ENCODE measurements around the gene C14orf180. TPM values are rescaled to one million over a fixed set of nuclear protein-coding genes. Genes with fewer than 3 reads are reported as not detected.

The C14orf180 gene
- total RNA-seq, 4 donors from 2014 or later, result 25.8 to 57.8 (median 35.4) TPM

DNA sequence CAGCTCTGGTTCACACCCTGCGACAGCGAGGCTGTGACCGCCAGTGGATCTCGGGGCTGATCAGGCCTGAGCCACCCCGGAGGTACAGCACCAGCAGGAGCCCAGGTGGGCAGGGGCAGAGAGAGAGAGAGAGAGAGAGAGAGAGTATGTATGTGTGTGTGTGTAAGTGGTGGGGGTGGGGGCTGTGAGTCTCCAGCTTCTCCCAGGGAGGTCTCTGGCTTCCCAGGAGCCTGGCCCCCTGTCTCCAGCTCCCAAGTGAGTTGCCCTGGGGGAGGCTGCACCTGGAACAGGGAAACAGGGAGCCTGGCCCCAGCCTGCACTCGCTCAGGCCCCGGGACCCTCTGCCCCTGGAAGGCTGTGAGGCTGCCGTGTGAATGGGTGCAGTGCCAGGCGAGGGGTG, 2.0 kb downstream of the C14orf180 start:
- no peak for DNase-seq (ENCODE audit: low spot score)
- ATAC-seq (ENCODE audit: low FRiP score), result no peak
- TF ChIP-seq CTCF (IDR thresholded peaks at IDR 0.05), result no peak

DNA sequence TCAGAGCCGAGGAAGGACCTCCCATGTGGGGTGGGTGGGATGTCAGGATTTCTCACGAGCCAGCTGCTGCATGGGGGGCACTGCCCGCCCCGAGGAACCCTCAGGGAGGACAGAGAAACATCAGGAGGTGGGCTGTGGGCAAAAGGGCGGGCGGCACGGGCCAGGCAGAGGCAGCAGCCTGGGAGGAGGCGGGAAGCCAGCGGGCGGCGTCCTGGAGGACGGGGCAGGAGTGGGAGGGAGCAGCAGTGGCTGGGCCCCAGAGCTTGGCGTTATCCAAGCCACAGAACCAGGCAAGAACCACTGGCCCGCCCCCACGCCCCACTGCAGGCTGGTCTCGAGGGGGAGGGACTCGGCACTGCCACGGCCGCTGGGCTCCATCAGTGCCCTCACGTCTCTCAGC, 2.4 kb downstream of the C14orf180 start:
- DNase-seq (ENCODE audit: low spot score) (no peak), ATAC-seq (ENCODE audit: low FRiP score) (no peak)
- no peak for TF ChIP-seq CTCF (IDR thresholded peaks at IDR 0.05)

DNA sequence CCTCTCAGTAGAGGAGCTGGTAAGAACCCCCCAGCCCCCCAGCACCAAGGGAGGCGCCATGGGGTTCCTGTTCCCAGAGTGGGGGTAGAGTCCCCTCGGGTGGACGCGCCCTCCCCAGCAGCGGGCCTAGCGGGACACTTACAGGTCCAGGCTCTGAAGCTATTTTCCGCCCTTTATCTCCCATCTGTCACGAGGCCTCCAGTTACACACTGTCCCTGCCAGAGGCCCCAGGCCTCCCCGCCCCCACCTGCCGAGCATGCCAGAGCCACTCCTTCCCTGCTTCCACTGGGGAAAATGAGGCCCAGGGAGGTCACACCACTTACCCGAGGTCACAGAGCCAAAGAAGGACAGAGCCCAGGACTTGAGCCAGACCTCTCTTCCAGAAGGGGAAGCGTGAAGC, 3.1 kb downstream of the C14orf180 start:
- DNase-seq (ENCODE audit: low spot score), result no peak
- no peak for TF ChIP-seq CTCF (IDR thresholded peaks at IDR 0.05)
- no peak for ATAC-seq (ENCODE audit: low FRiP score)

GRCh38 chr14:104583424-104584306, 4.1 kb downstream of the C14orf180 start:
- ATAC-seq (ENCODE audit: low FRiP score) (no peak), DNase-seq (ENCODE audit: low spot score) (no peak)
- TF ChIP-seq CTCF (IDR thresholded peaks at IDR 0.05), result no peak

- no peak for ATAC-seq (ENCODE audit: low FRiP score)
- DNase-seq (ENCODE audit: low spot score), result no peak
- no peak for TF ChIP-seq CTCF (IDR thresholded peaks at IDR 0.05)
Observed at GRCh38 chr14:104584557-104584956, 5.0 kb downstream of the C14orf180 start.

GRCh38 chr14:104585966-104586697, 6.6 kb downstream of the C14orf180 start:
- ATAC-seq (ENCODE audit: low FRiP score) (no peak), DNase-seq (ENCODE audit: low spot score) (no peak)
- no peak for TF ChIP-seq CTCF (IDR thresholded peaks at IDR 0.05)

Measured in omental fat pad (tissue), 4 donors.